HCT116 (cell line): ENCODE data around the gene MLYCD. TPM values are rescaled to one million over a fixed set of nuclear protein-coding genes. Genes with fewer than 3 reads are reported as not detected.

Source experiments
- ATAC-seq: fragments of 200-7000 bp; cut with Tn5 transposase; 2 replicates; pipeline ENCODE4 v1.9.1; 2020; ENCODE audit warnings: mild to moderate bottlenecking, moderate library complexity
- BruUV-seq: library from RNA; stranded (reverse); fragments of 400-500 nt; replicated peaks from 2 replicates; lab custom pipeline; 2021; lab: Mats Ljungman, UMichigan
- CTCF ChIA-PET: fragments of 300-600 bp; sonication (Branson Sonifier 250); formaldehyde crosslinking; loops from one replicate; lab custom pipeline; 2021; ENCODE audit warnings: antibody characterized with exemption; lab: Charles Lee
- POLR2A ChIA-PET: fragments of 300-600, 350-600 bp; sonication (Branson Sonifier 250); formaldehyde crosslinking; loops from one replicate; lab custom pipeline; 2021; ENCODE audit warnings: antibody characterized with exemption; lab: Charles Lee
- RAD21 ChIA-PET, 2 experiments: fragments of 300-600 bp; sonication (Branson Sonifier 250); formaldehyde crosslinking; loops; one replicate each; lab custom pipeline; 2023; ENCODE audit warnings: low total read pairs in 2 of 2; ENCODE audit not compliant: uncharacterized antibody in 2 of 2, unreplicated experiment in 2 of 2, low non-redundant PET in 1 of 2; lab: Charles Lee
- DNase-seq: peaks from one replicate; pipeline ENCODE4 v3.0.0-alpha.2; 2010; ENCODE audit warnings: low read depth, low spot score
- H2AFZ ChIP-seq: fragments of 200-600 bp; shearing (Covaris generic), sonication (generic); 2 replicates; pipeline ENCODE4 v1.6.1; 2017; ENCODE audit warnings: low read depth, mixed run types, mixed read lengths, antibody characterized with exemption, low read length; ENCODE audit not compliant: poor library complexity, severe bottlenecking
- H3K27ac ChIP-seq: 2 replicates; pipeline ENCODE4 v1.5.1; 2012; ENCODE audit warnings: low read depth, low read length
- H3K27me3 ChIP-seq: fragments of 200-600 bp; sonication (generic); 2 replicates; pipeline ENCODE4 v1.6.1; 2016; ENCODE audit warnings: mixed run types, low read length, mixed read lengths; ENCODE audit not compliant: insufficient read depth
- H3K36me3 ChIP-seq, 2 experiments: fragments of 200-500 bp in 1 of 2; fragments of 200-600 bp in 1 of 2; sonication (Bioruptor generic) in 1 of 2; sonication (generic) in 1 of 2; 2 replicates each; pipeline versions ENCODE4 v1.5.1 to v1.6.1; 2014 to 2016; ENCODE audit warnings: low read length in 2 of 2, inconsistent platforms in 1 of 2, mixed read lengths in 1 of 2, mixed run types in 1 of 2; ENCODE audit not compliant: insufficient read depth in 2 of 2, control insufficient read depth in 1 of 2
- H3K4me1 ChIP-seq, 2 experiments: fragments of 200-600 bp in 1 of 2; sonication (generic) in 1 of 2; 2 replicates each; pipeline versions ENCODE4 v1.5.1 to v1.6.1; 2012 to 2017; ENCODE audit warnings: low read length in 2 of 2, inconsistent platforms in 1 of 2, mild to moderate bottlenecking in 1 of 2, mixed read lengths in 1 of 2, mixed run types in 1 of 2, moderate library complexity in 1 of 2; ENCODE audit not compliant: insufficient read depth in 2 of 2, control insufficient read depth in 1 of 2
- H3K4me2 ChIP-seq: fragments of 200-600 bp; sonication (generic); 2 replicates; pipeline ENCODE4 v1.6.1; 2017; ENCODE audit warnings: mixed run types, low read length, mixed read lengths
- H3K4me3 ChIP-seq, 2 experiments: fragments of 200-600 bp in 1 of 2; sonication (generic) in 1 of 2; replicated peaks in 1 of 2; 2 replicates each; pipeline ENCODE4 v1.5.1; 2011 to 2016; ENCODE audit warnings: low read length in 2 of 2, control low read depth in 1 of 2, low read depth in 1 of 2, mild to moderate bottlenecking in 1 of 2, mixed read lengths in 1 of 2, mixed run types in 1 of 2
- H3K79me2 ChIP-seq: fragments of 200-600 bp; sonication (generic); 2 replicates; pipeline ENCODE4 v1.6.1; 2017; ENCODE audit warnings: mild to moderate bottlenecking, mixed run types, low read length, moderate library complexity, mixed read lengths; ENCODE audit not compliant: insufficient read depth
- H3K9ac ChIP-seq: fragments of 200-600 bp; sonication (generic); 2 replicates; pipeline ENCODE4 v1.6.1; 2016; ENCODE audit warnings: low read length, mixed read lengths
- H3K9me2 ChIP-seq: fragments of 200-600 bp; sonication (generic), shearing (Covaris generic); 2 replicates; pipeline ENCODE4 v1.6.1; 2017; ENCODE audit warnings: mixed run types, mild to moderate bottlenecking, moderate library complexity; ENCODE audit not compliant: insufficient read depth
- H3K9me3 ChIP-seq, 2 experiments: fragments of 200-500 bp in 1 of 2; fragments of 200-600 bp in 1 of 2; sonication (Bioruptor generic) in 1 of 2; sonication (generic) in 1 of 2; 2 replicates each; pipeline ENCODE4 v1.6.1; 2014 to 2017; ENCODE audit warnings: low read length in 2 of 2, mixed read lengths in 2 of 2, inconsistent platforms in 1 of 2, low read depth in 1 of 2, mild to moderate bottlenecking in 1 of 2, mixed run types in 1 of 2, moderate library complexity in 1 of 2; ENCODE audit not compliant: control insufficient read depth in 1 of 2, insufficient read depth in 1 of 2
- H4K20me1 ChIP-seq: fragments of 200-600 bp; sonication (generic), shearing (Covaris generic); 2 replicates; pipeline ENCODE4 v1.6.1; 2017; ENCODE audit warnings: mixed run types, mild to moderate bottlenecking, moderate library complexity; ENCODE audit not compliant: insufficient read depth
- CBX3 ChIP-seq: IDR thresholded peaks from 2 replicates; pipeline ENCODE4 v1.6.1; 2012; ENCODE audit warnings: low read depth
- CEBPB ChIP-seq: IDR thresholded peaks from 2 replicates; pipeline ENCODE4 v1.6.1; 2012; ENCODE audit warnings: low read depth
- CTCF ChIP-seq, 3 experiments: fragments of 200-600 bp in 1 of 3; sonication (generic) in 1 of 3; IDR thresholded peaks in 2 of 3; conservative IDR thresholded peaks in 1 of 3; 2 replicates each; pipeline ENCODE4 v1.5.1; 2012 to 2017; ENCODE audit warnings: low read depth in 2 of 3, low read length in 2 of 3, antibody characterized with exemption in 1 of 3, borderline replicate concordance in 1 of 3, control low read depth in 1 of 3, mild to moderate bottlenecking in 1 of 3, mixed read lengths in 1 of 3, mixed run types in 1 of 3, moderate library complexity in 1 of 3; ENCODE audit not compliant: insufficient read depth in 1 of 3
- EGR1 ChIP-seq: IDR thresholded peaks from 2 replicates; pipeline ENCODE4 v1.6.1; 2012; ENCODE audit warnings: low read depth
- ELF1 ChIP-seq: IDR thresholded peaks from 2 replicates; pipeline ENCODE4 v1.6.1; 2012; ENCODE audit warnings: low read depth, borderline replicate concordance
- EZH2 ChIP-seq: fragments of 200-600 bp; sonication (generic); IDR thresholded peaks from 2 replicates; pipeline ENCODE4 v1.6.1; 2017; ENCODE audit warnings: antibody characterized with exemption, mixed run types
- EZH2phosphoT487 ChIP-seq: fragments of 200-600 bp; IDR thresholded peaks from 2 replicates; pipeline ENCODE4 v1.6.1; 2018; ENCODE audit warnings: antibody characterized with exemption, borderline replicate concordance
- FOSL1 ChIP-seq: IDR thresholded peaks from 2 replicates; pipeline ENCODE4 v1.6.1; 2012; ENCODE audit warnings: low read depth
- MAX ChIP-seq: IDR thresholded peaks from 2 replicates; pipeline ENCODE4 v1.6.1; 2012
- POLR2A ChIP-seq: IDR thresholded peaks from 2 replicates; pipeline ENCODE4 v1.7.0; 2011; ENCODE audit warnings: borderline replicate concordance; ENCODE audit not compliant: insufficient read depth, insufficient read length; ENCODE audit errors: extremely low read depth
- POLR2AphosphoS5 ChIP-seq: IDR thresholded peaks from 2 replicates; pipeline ENCODE4 v1.6.1; 2011; ENCODE audit warnings: mild to moderate bottlenecking, low read depth, low read length, moderate library complexity
- RAD21 ChIP-seq: IDR thresholded peaks from 2 replicates; pipeline ENCODE4 v1.6.1; 2012; ENCODE audit warnings: low read depth, mild to moderate bottlenecking
- SIN3A ChIP-seq: IDR thresholded peaks from 2 replicates; pipeline ENCODE4 v1.6.1; 2012; ENCODE audit warnings: low read depth
- SRF ChIP-seq: IDR thresholded peaks from 2 replicates; pipeline ENCODE4 v1.6.1; 2012; ENCODE audit warnings: low read depth
- TCF7L2 ChIP-seq: IDR thresholded peaks from 2 replicates; pipeline ENCODE4 v1.7.0; 2011; ENCODE audit warnings: borderline replicate concordance, inconsistent platforms; ENCODE audit not compliant: insufficient read depth, insufficient read length; ENCODE audit errors: extremely low read depth
- ZBTB33 ChIP-seq: IDR thresholded peaks from 2 replicates; pipeline ENCODE4 v1.6.1; 2011; ENCODE audit warnings: mild to moderate bottlenecking, low read length, moderate library complexity; ENCODE audit not compliant: insufficient replicate concordance; ENCODE audit errors: extremely low read depth
- ZNF274 ChIP-seq: fragments of 200-500 bp; sonication (Bioruptor generic); IDR thresholded peaks from 2 replicates; pipeline ENCODE4 v1.6.1; 2014; ENCODE audit warnings: mild to moderate bottlenecking, low read depth, low read length, inconsistent platforms
- intact Hi-C: fragments of 100-400 bp; cut with micrococcal nuclease; formaldehyde crosslinking; loops from 2 replicates; pipeline ENCODE4 v1.10.0; 2022
- total RNA-seq: library from RNA; stranded (reverse); gene quantifications from one replicate; pipeline ENCODE4 v1.2.1, GENCODE V29; 2021; ENCODE audit not compliant: unreplicated experiment

Gene MLYCD
- total RNA-seq, 1 experiment from 2014 or later: 3.9 TPM

- H3K4me2 ChIP-seq: no peak overlapping the region
- no peak for DNase-seq
- no peak overlapping the region for H3K4me3 ChIP-seq
- no peaks in the 10 kb centered on the region for H3K36me3 ChIP-seq
- CTCF ChIA-PET: no interaction called here
- no peak overlapping the region for H2AFZ ChIP-seq
- no peak overlapping the region for H3K27ac ChIP-seq
- TF ChIP-seq CTCF (IDR thresholded peaks at IDR 0.05 in 2 of 3, conservative IDR thresholded peaks at IDR 0.05 in 1 of 3; ENCODE audit: borderline replicate concordance in 1 of 3, insufficient read depth in 1 of 3, low read depth in 2 of 3, low read length in 2 of 3): no peak
- TF ChIP-seq EGR1: no peak
- no peak for TF ChIP-seq EZH2
- TF ChIP-seq SRF: no peak
- TF ChIP-seq CBX3: no peak
- TF ChIP-seq EZH2phosphoT487: no peak
- no peak for TF ChIP-seq ELF1
- no peak for TF ChIP-seq CEBPB
- no peak for TF ChIP-seq SIN3A
- no peak for TF ChIP-seq ZNF274
- no peak for TF ChIP-seq FOSL1
- no peak for TF ChIP-seq ZBTB33
- no peak for TF ChIP-seq POLR2A
- no peak for TF ChIP-seq MAX
- TF ChIP-seq POLR2AphosphoS5: no peak
- no peak for TF ChIP-seq RAD21
- TF ChIP-seq TCF7L2: no peak
- TF ChIP-seq, all 23 proteins: peak for 0
- BruUV-seq: no TSS peak
- no peak for ATAC-seq
- Histone ChIP-seq H3K9me3 (no peaks in the 10 kb centered on the region), H3K4me1 (no peaks in the 10 kb centered on the region), H4K20me1 (no peaks in the 10 kb centered on the region), H3K9me2 (no peaks in the 10 kb centered on the region), H3K79me2 (no peaks in the 10 kb centered on the region), H3K9ac (no peak overlapping the region), H3K27me3 (peaks cover 9% of the 10 kb centered on the region; the same call in 1 of the 2 replicates)
- intact Hi-C loops: no loop called here
- POLR2A ChIA-PET: no interaction called here
- RAD21 ChIA-PET: no interaction called here
Observed at GRCh38 chr16:83851473-83851872, 47.4 kb upstream of the MLYCD start.
